Effector memory CD4-positive, alpha-beta T cell (primary cell): ENCODE measurements around the gene ZNF850.

ENCODE experiments used
- DNase-seq, 3 donors: peaks; one replicate each; pipeline ENCODE4 v3.0.0-alpha.2; 2020
- H3K27ac ChIP-seq: 2 replicates; pipeline ENCODE4 v1.7.0; 2013; ENCODE audit warnings: mild to moderate bottlenecking, low read length, moderate library complexity; ENCODE audit not compliant: insufficient read depth, poor library complexity, severe bottlenecking
- H3K27me3 ChIP-seq: replicated peaks from 2 replicates; pipeline ENCODE4 v1.7.0; 2013; ENCODE audit warnings: mild to moderate bottlenecking, low read length; ENCODE audit not compliant: insufficient read depth, control insufficient read depth, poor library complexity, severe bottlenecking
- H3K36me3 ChIP-seq: 2 replicates; pipeline ENCODE4 v1.7.0; 2013; ENCODE audit warnings: mild to moderate bottlenecking, low read length, moderate library complexity; ENCODE audit not compliant: control insufficient read depth, insufficient read depth
- H3K4me1 ChIP-seq: 2 replicates; pipeline ENCODE4 v1.7.0; 2013; ENCODE audit warnings: low read length, mild to moderate bottlenecking; ENCODE audit not compliant: control insufficient read depth, insufficient read depth, poor library complexity, severe bottlenecking
- H3K4me3 ChIP-seq: 2 replicates; pipeline ENCODE4 v1.7.0; 2013; ENCODE audit warnings: low read length, low read depth, mild to moderate bottlenecking; ENCODE audit not compliant: insufficient read depth, poor library complexity, severe bottlenecking
- H3K9me3 ChIP-seq: 2 replicates; pipeline ENCODE4 v1.7.0; 2013; ENCODE audit warnings: mild to moderate bottlenecking, low read length, moderate library complexity; ENCODE audit not compliant: control insufficient read depth

The ZNF850 gene

GRCh38 chr19:36707134-36707533 is 65.5 kb downstream of the ZNF850 start:
- Histone ChIP-seq H3K27ac (no peak overlapping the region), H3K27me3 (no peaks in the 10 kb centered on the region), H3K36me3 (peaks cover 30% of the 10 kb centered on the region), H3K4me3 (no peak overlapping the region), H3K9me3 (peaks cover 50% of the 10 kb centered on the region), H3K4me1 (no peaks in the 10 kb centered on the region)
- no peak for DNase-seq

GRCh38 chr19:36688058-36688457 is 84.5 kb downstream of the ZNF850 start:
- DNase-seq, result no peak
- Histone ChIP-seq H3K9me3 (no peaks in the 10 kb centered on the region), H3K4me1 (peaks cover 8% of the 10 kb centered on the region), H3K27ac (no peak overlapping the region), H3K4me3 (peak overlapping the region; percentile 68), H3K27me3 (no peaks in the 10 kb centered on the region), H3K36me3 (peaks cover 39% of the 10 kb centered on the region)

GRCh38 chr19:36687214-36688056 is 85.2 kb downstream of the ZNF850 start, which contains the start of gene ZNF567:
Gene ZNF567, plus strand, starts transcription at chr19:36687612. Its CDS starts 7,256 bp downstream, at chr19:36694868.
- Histone ChIP-seq H3K4me3 (peak within 1 kb of the TSS; percentile 68), H3K27me3 (no peaks in the 10 kb centered on the region), H3K36me3 (peaks cover 33% of the 10 kb centered on the region), H3K9me3 (no peaks in the 10 kb centered on the region), H3K4me1 (peaks cover 8% of the 10 kb centered on the region), H3K27ac (peak within 1 kb of the TSS; percentile 67)
- DNase-seq, result peak; percentile 95 to 97 (median 97)

- peak overlapping the region; percentile 68 for H3K4me3 ChIP-seq
- H3K27ac ChIP-seq, result peak overlapping the region; percentile 67
- H3K9me3 ChIP-seq, result no peaks in the 10 kb centered on the region
- peaks cover 8% of the 10 kb centered on the region for H3K4me1 ChIP-seq
- no peaks in the 10 kb centered on the region for H3K27me3 ChIP-seq
- peaks cover 28% of the 10 kb centered on the region for H3K36me3 ChIP-seq
- no peak for DNase-seq
These were observed 86.0 kb downstream of the ZNF850 start for GRCh38 chr19:36686365-36687213.

GRCh38 chr19:36685835-36686234 is 86.8 kb downstream of the ZNF850 start:
- H3K4me1 ChIP-seq, result peaks cover 8% of the 10 kb centered on the region
- DNase-seq, result no peak
- no peaks in the 10 kb centered on the region for H3K9me3 ChIP-seq
- H3K36me3 ChIP-seq, result peaks cover 21% of the 10 kb centered on the region
- H3K4me3 ChIP-seq, result no peak overlapping the region
- H3K27ac ChIP-seq, result no peak overlapping the region
- H3K27me3 ChIP-seq, result no peaks in the 10 kb centered on the region

GRCh38 chr19:36679455-36679854 is 93.2 kb downstream of the ZNF850 start:
- Histone ChIP-seq H3K27me3 (no peaks in the 10 kb centered on the region), H3K4me1 (no peaks in the 10 kb centered on the region), H3K9me3 (peaks cover 4% of the 10 kb centered on the region), H3K4me3 (no peak overlapping the region), H3K27ac (no peak overlapping the region), H3K36me3 (peaks cover 21% of the 10 kb centered on the region)
- DNase-seq, result no peak

GRCh38 chr19:36674201-36674600 is 98.4 kb downstream of the ZNF850 start:
- Histone ChIP-seq H3K9me3 (peaks cover 4% of the 10 kb centered on the region), H3K27ac (no peak overlapping the region), H3K4me3 (no peak overlapping the region), H3K4me1 (no peaks in the 10 kb centered on the region), H3K27me3 (no peaks in the 10 kb centered on the region), H3K36me3 (peaks cover 31% of the 10 kb centered on the region)
- DNase-seq, result no peak

GRCh38 chr19:36672368-36672767 is 100.2 kb downstream of the ZNF850 start:
- Histone ChIP-seq H3K9me3 (no peaks in the 10 kb centered on the region), H3K36me3 (peaks cover 17% of the 10 kb centered on the region), H3K27ac (no peak overlapping the region), H3K4me3 (no peak overlapping the region), H3K4me1 (no peaks in the 10 kb centered on the region), H3K27me3 (no peaks in the 10 kb centered on the region)
- no peak for DNase-seq

GRCh38 chr19:36668646-36669045 is 104.0 kb downstream of the ZNF850 start:
- H3K4me3 ChIP-seq, result no peak overlapping the region
- H3K27me3 ChIP-seq, result no peaks in the 10 kb centered on the region
- no peaks in the 10 kb centered on the region for H3K9me3 ChIP-seq
- H3K27ac ChIP-seq, result no peak overlapping the region
- H3K36me3 ChIP-seq, result peaks cover 31% of the 10 kb centered on the region
- H3K4me1 ChIP-seq, result no peaks in the 10 kb centered on the region
- DNase-seq, result no peak

- Histone ChIP-seq H3K36me3 (peaks cover 30% of the 10 kb centered on the region), H3K27ac (no peak overlapping the region), H3K4me3 (peak overlapping the region; percentile 95), H3K9me3 (no peaks in the 10 kb centered on the region), H3K4me1 (no peaks in the 10 kb centered on the region), H3K27me3 (no peaks in the 10 kb centered on the region)
- no peak for DNase-seq
These were observed 106.8 kb downstream of the ZNF850 start for GRCh38 chr19:36665832-36666231.
